Measurements from ENCODE around the gene SERPINB7.

GRCh38 chr18:63817441-63818051 is 42.3 kb downstream of the SERPINB7 start:
- TF ChIP-seq, protein P1, sequence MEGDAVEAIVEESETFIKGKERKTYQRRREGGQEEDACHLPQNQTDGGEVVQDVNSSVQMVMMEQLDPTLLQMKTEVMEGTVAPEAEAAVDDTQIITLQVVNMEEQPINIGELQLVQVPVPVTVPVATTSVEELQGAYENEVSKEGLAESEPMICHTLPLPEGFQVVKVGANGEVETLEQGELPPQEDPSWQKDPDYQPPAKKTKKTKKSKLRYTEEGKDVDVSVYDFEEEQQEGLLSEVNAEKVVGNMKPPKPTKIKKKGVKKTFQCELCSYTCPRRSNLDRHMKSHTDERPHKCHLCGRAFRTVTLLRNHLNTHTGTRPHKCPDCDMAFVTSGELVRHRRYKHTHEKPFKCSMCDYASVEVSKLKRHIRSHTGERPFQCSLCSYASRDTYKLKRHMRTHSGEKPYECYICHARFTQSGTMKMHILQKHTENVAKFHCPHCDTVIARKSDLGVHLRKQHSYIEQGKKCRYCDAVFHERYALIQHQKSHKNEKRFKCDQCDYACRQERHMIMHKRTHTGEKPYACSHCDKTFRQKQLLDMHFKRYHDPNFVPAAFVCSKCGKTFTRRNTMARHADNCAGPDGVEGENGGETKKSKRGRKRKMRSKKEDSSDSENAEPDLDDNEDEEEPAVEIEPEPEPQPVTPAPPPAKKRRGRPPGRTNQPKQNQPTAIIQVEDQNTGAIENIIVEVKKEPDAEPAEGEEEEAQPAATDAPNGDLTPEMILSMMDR (IDR thresholded peaks at IDR 0.05), result no peak
- no peak for TF ChIP-seq POLR2A (IDR thresholded peaks at IDR 0.05)
